Kidney (tissue), 2 donors: ENCODE data around the gene CSN2. TPM values are rescaled to one million over a fixed set of nuclear protein-coding genes. Genes with fewer than 3 reads are reported as not detected.

Source experiments
- polyA plus RNA-seq: library from polyadenylated mRNA; stranded (reverse); fragments of 350-450 nt; fragmentation: Illumina TruSeq; extraction: RNeasy Lipid Tissue Mini Kit (QIAGEN cat#74804); gene quantifications from one replicate; pipeline ENCODE4 v1.2.3, GENCODE V29; 2014; ENCODE audit warnings: low read depth, low replicate concordance; ENCODE audit not compliant: insufficient read depth
- total RNA-seq: library from RNA; stranded (reverse); fragmentation: NEBNext Ultra II Directional; extraction: Animal tissue kit (Norgen Biotek cat#: 25700); gene quantifications from one replicate; pipeline ENCODE4 v1.2.1, GENCODE V29; 2021
- donor health status: DM: yes; HTN: yes; CAD: no.

CSN2 gene
- total and polyA plus RNA-seq, 2 donors from 2014 or later, result not detected

Other genes with a start within 250 kb of the CSN2 start
- gene SULT1B1, start 205.1 kb downstream of the CSN2 start, total RNA-seq, result 4.7 TPM
- gene SULT1B1, start 205.1 kb downstream of the CSN2 start, polyA plus RNA-seq, result 0.39 TPM
- 1.4 TPM for gene SULT1E1, start 105.6 kb downstream of the CSN2 start, total RNA-seq
- gene SULT1E1, start 105.6 kb downstream of the CSN2 start, polyA plus RNA-seq, result 0.28 TPM
- gene CSN1S1, start 34.7 kb downstream of the CSN2 start, total RNA-seq, result not detected
- not detected for gene CSN1S1, start 34.7 kb downstream of the CSN2 start, polyA plus RNA-seq
- not detected for gene STATH, start 30.2 kb upstream of the CSN2 start, total RNA-seq
- gene STATH, start 30.2 kb upstream of the CSN2 start, polyA plus RNA-seq, result not detected
- gene HTN3, start 62.7 kb upstream of the CSN2 start, total RNA-seq, result not detected
- not detected for gene HTN3, start 62.7 kb upstream of the CSN2 start, polyA plus RNA-seq
- not detected for gene HTN1, start 84.7 kb upstream of the CSN2 start, total RNA-seq
- gene HTN1, start 84.7 kb upstream of the CSN2 start, polyA plus RNA-seq, result not detected
- gene PRR27, start 188.5 kb upstream of the CSN2 start, total RNA-seq, result not detected
- gene PRR27, start 188.5 kb upstream of the CSN2 start, polyA plus RNA-seq, result not detected
- not detected for gene ODAM, start 230.0 kb upstream of the CSN2 start, total RNA-seq
- 4.0 TPM for gene ODAM, start 230.0 kb upstream of the CSN2 start, polyA plus RNA-seq